Central memory CD8-positive, alpha-beta T cell (primary cell): ENCODE measurements around the gene MACROD2.

Experiments
- ATAC-seq: fragments of 150-1000 bp; cut with Tn5 transposase; replicated peaks from 2 replicates; pipeline ENCODE4 v1.10.0; 2022; ENCODE audit warnings: mild to moderate bottlenecking, moderate FRiP score, moderate number of reproducible peaks; ENCODE audit not compliant: poor library complexity, severe bottlenecking; ENCODE audit errors: extremely low read depth
- DNase-seq, 2 donors: peaks; one replicate each; pipeline ENCODE4 v3.0.0; 2021; ENCODE audit warnings: low spot score in 2 of 2
- H3K27ac Mint-ChIP-seq: one replicate; pipeline ENCODE4 v1.8.0; 2022; ENCODE audit warnings: low read depth, mild to moderate bottlenecking, moderate library complexity, mixed read lengths
- H3K27me3 Mint-ChIP-seq: one replicate; pipeline ENCODE4 v1.8.0; 2022; ENCODE audit warnings: mixed read lengths
- H3K36me3 Mint-ChIP-seq: one replicate; pipeline ENCODE4 v1.8.0; 2022; ENCODE audit warnings: mild to moderate bottlenecking, moderate library complexity, mixed read lengths; ENCODE audit not compliant: insufficient read depth
- H3K4me1 Mint-ChIP-seq: one replicate; pipeline ENCODE4 v1.8.0; 2022; ENCODE audit warnings: mixed read lengths
- H3K4me3 Mint-ChIP-seq: one replicate; pipeline ENCODE4 v1.8.0; 2022; ENCODE audit warnings: mild to moderate bottlenecking, moderate library complexity, mixed read lengths
- H3K9me3 Mint-ChIP-seq: one replicate; pipeline ENCODE4 v1.8.0; 2022; ENCODE audit warnings: mixed read lengths

The MACROD2 gene

DNA sequence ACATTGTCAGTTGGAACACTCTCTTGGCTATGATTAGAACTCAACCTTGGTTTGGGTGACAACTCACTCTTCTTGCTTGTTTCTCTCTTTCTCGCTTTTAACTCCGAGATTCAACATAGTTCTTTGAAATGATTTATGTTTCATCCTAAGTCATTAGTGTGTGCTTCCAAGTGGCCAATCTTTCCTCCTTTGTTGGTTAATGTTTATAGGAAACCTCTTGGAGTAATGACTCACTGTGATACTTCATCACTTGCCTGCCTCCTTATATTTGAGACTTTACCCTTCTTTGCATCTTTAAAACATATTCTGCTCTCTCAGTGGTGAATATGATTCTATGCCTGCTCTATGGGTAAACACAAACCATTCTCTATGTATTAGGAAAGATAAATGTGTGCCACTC, 621.8 kb downstream of the MACROD2 start:
- no peak for ATAC-seq
- DNase-seq: no peak
- Mint-ChIP-seq H3K4me3 (no peak overlapping the region), H3K36me3 (no peaks in the 10 kb centered on the region), H3K9me3 (peaks cover 32% of the 10 kb centered on the region), H3K4me1 (no peaks in the 10 kb centered on the region), H3K27ac (no peak overlapping the region), H3K27me3 (no peaks in the 10 kb centered on the region)

DNA sequence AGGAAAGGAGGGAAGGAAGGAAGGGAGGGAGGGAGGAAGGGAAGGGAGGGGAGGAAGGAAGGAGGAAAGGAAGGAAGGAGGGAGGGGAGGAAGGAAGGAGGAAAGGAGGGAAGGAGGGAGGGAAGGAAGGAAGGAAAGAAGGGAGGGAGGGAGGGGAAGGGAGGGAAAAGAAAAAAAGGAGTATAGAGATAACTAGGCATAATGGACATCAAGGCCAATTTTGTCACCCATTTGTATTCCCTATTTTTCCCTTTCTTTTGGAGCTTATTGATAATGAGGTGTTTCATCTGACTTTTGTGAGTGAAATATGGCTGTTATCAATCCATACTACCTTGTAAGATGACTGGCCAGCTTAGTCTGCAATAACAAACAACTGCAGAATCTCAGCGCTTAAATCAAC, 624.1 kb downstream of the MACROD2 start:
- Mint-ChIP-seq H3K27ac (no peak overlapping the region), H3K27me3 (no peaks in the 10 kb centered on the region), H3K9me3 (peaks cover 32% of the 10 kb centered on the region), H3K36me3 (no peaks in the 10 kb centered on the region), H3K4me1 (no peaks in the 10 kb centered on the region), H3K4me3 (no peak overlapping the region)
- DNase-seq (no peak), ATAC-seq (no peak)

DNA sequence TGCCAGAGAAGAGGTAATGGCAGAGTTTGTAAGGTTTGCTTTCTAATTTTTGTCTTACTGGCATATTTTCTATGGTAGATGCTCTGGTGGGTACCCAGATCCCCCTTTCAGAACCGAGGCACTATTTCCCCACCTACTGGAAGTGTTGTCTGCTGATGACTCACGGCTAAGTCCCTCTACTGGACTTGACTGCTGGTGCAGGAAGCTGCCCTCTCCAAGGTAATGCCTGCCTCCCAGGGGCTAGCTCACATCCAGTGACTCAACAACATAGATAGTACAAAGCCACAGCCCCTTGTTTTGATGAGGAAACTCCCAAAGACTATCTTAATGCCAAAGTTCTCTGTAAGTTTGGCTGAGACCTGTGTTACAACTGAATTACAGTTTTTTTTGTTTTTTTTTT, 627.5 kb downstream of the MACROD2 start:
- Mint-ChIP-seq H3K4me1 (no peaks in the 10 kb centered on the region), H3K4me3 (no peak overlapping the region), H3K27me3 (no peaks in the 10 kb centered on the region), H3K36me3 (no peaks in the 10 kb centered on the region), H3K9me3 (peaks cover 22% of the 10 kb centered on the region), H3K27ac (no peak overlapping the region)
- DNase-seq (no peak), ATAC-seq (no peak)

DNA sequence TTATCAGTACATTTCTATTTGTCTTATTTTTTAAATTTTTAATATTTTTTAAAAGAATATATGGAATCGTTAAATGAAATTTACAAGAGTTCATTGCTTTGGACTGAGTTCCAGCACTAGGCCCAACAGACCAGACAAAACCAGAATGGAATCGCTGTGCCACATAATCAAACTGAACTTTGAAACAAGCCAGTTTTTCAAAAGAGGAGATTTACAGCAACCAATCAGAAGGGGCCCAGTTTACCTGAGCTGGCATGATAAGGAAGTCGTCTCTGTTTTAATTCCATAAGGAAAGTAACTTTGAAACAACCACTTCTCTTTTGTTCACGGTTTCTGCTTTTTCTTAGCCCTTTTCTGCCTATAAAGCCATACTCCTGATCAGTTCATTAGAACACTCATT, 635.7 kb downstream of the MACROD2 start:
- Mint-ChIP-seq H3K4me1 (no peaks in the 10 kb centered on the region), H3K27me3 (no peaks in the 10 kb centered on the region), H3K36me3 (no peaks in the 10 kb centered on the region), H3K9me3 (peaks cover 6% of the 10 kb centered on the region), H3K4me3 (no peak overlapping the region), H3K27ac (no peak overlapping the region)
- DNase-seq: no peak
- no peak for ATAC-seq

DNA sequence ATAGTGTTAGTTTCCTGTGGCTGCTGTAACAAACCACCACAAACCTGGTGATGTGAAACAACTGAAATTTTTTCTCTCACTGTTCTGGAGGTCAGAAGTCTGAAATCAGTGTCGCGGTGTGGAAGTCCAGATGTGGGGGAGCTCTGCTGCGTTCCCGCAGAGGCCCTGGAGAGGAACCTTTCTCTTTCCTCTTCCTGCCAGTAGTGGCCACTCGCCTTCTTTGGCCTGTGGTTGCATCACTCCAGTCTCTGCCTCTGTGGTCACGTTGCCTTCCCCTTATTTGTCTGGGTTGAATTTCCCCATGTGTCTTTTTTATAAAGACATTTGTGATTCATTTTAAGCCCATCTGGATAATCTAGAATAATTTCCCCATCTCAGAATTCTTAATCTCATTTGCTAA, 637.6 kb downstream of the MACROD2 start:
- H3K36me3 Mint-ChIP-seq: no peaks in the 10 kb centered on the region
- H3K27ac Mint-ChIP-seq: no peak overlapping the region
- ATAC-seq (no peak), DNase-seq (no peak)
- no peaks in the 10 kb centered on the region for H3K4me1 Mint-ChIP-seq
- no peak overlapping the region for H3K4me3 Mint-ChIP-seq
- peaks cover 11% of the 10 kb centered on the region for H3K9me3 Mint-ChIP-seq
- no peaks in the 10 kb centered on the region for H3K27me3 Mint-ChIP-seq

DNA sequence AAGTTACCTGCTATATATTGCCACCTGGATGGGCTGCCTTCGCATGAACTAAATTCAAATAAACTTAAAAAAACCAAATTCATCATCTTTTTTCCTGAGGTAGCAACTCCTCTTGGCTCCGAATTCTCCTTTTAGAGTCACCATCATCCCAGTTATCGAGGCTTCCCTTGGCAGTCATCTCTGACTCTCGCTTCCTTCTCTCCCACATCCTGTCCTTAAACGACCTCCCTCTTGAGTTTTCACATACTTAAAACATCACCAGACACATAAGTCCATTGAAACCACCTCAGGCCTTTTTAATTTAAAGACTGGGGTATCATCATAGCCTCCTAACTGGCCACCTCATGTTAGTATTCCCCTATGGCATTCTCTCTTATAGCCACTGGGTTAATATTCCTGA, 638.2 kb downstream of the MACROD2 start:
- H3K4me3 Mint-ChIP-seq: no peak overlapping the region
- DNase-seq: no peak
- ATAC-seq: no peak
- no peak overlapping the region for H3K27ac Mint-ChIP-seq
- no peaks in the 10 kb centered on the region for H3K36me3 Mint-ChIP-seq
- no peaks in the 10 kb centered on the region for H3K27me3 Mint-ChIP-seq
- H3K9me3 Mint-ChIP-seq: peaks cover 11% of the 10 kb centered on the region
- H3K4me1 Mint-ChIP-seq: no peaks in the 10 kb centered on the region

DNA sequence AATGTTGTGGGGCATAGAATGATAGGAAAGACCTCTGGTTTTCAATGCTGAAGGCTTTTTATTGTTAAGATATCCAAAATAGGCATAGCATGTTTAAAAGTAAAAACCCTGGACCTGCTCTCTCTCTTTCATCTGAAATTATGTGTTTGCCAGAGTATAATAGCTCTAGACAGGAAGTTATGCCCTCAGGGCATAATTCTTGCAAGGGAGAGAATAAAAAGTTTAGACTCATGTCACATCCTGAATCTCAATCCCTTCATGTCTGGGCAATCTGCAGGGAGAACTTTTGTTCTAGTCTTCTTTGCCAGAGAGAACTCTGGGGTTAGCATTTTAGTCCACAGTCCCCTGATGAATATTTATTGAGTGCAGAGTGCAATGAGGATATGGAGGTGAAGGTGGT, 639.3 kb downstream of the MACROD2 start:
- H3K36me3 Mint-ChIP-seq: no peaks in the 10 kb centered on the region
- H3K9me3 Mint-ChIP-seq: peaks cover 15% of the 10 kb centered on the region
- no peak overlapping the region for H3K27ac Mint-ChIP-seq
- no peak for DNase-seq
- ATAC-seq: no peak
- no peaks in the 10 kb centered on the region for H3K27me3 Mint-ChIP-seq
- no peak overlapping the region for H3K4me3 Mint-ChIP-seq
- H3K4me1 Mint-ChIP-seq: no peaks in the 10 kb centered on the region

DNA sequence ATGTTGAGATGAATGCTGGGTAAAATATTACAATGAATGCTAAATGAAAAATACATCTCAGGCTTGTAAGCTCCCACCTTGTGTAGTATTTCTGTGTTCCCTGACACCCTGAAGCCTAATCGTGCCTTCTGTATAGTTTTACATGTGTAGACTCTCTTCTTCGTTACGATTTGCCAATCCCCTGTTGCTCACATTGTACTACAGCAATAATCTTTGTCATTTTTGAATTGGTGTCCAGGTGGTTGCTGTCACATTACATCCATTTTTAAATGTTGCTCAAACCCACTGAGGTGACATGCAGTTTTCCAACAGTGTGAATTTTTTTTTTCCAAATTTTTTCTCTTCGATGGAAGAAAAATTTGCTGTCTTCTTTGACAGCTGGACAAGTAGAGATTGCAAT, 642.1 kb downstream of the MACROD2 start:
- Mint-ChIP-seq H3K27me3 (no peaks in the 10 kb centered on the region), H3K36me3 (no peaks in the 10 kb centered on the region), H3K9me3 (peaks cover 24% of the 10 kb centered on the region), H3K4me3 (no peak overlapping the region), H3K27ac (no peak overlapping the region), H3K4me1 (no peaks in the 10 kb centered on the region)
- DNase-seq: no peak
- ATAC-seq: no peak

DNA sequence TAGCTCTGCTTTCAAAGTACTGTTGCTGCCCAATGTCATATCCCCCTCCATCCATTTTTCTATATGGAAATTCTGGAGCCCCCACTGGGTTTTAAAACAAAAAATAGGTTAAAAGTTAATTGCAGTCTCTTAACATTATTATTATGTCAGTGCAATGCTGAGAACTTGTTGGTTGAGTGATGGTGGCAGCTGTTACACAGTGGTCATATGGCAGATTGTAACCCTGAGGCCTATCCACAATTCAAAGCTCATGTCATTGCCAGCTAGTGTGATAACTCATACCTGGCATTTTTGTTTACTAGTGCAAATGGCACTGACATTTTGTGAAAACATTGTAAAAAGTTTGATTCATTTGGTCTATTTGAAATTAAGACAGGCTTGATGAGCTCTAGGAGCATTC, 647.8 kb downstream of the MACROD2 start:
- no peak overlapping the region for H3K27ac Mint-ChIP-seq
- no peaks in the 10 kb centered on the region for H3K4me1 Mint-ChIP-seq
- H3K36me3 Mint-ChIP-seq: no peaks in the 10 kb centered on the region
- no peaks in the 10 kb centered on the region for H3K27me3 Mint-ChIP-seq
- H3K4me3 Mint-ChIP-seq: no peak overlapping the region
- H3K9me3 Mint-ChIP-seq: peaks cover 18% of the 10 kb centered on the region
- ATAC-seq (no peak), DNase-seq (no peak)

DNA sequence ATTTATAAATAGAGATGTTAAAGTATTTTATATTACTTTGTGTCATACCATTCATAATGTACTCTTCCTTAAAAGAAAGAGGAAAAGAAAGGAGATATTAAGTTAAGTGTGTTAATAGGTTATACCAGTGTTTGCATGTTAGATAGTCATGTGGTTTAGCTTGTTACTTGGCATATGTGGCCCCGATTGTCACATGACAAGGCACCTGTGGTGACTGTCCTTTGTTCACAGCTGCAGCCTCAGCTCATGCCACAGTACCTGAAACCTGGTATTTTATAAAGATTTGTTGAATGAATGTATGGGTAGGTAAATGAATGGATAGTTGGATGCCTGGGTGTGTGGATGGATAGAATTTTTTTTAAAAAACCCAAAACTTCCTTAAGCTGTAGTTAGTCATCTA, 648.2 kb downstream of the MACROD2 start:
- Mint-ChIP-seq H3K4me3 (no peak overlapping the region), H3K9me3 (peaks cover 19% of the 10 kb centered on the region), H3K36me3 (no peaks in the 10 kb centered on the region), H3K27ac (no peak overlapping the region), H3K27me3 (no peaks in the 10 kb centered on the region), H3K4me1 (no peaks in the 10 kb centered on the region)
- ATAC-seq (no peak), DNase-seq (no peak)

DNA sequence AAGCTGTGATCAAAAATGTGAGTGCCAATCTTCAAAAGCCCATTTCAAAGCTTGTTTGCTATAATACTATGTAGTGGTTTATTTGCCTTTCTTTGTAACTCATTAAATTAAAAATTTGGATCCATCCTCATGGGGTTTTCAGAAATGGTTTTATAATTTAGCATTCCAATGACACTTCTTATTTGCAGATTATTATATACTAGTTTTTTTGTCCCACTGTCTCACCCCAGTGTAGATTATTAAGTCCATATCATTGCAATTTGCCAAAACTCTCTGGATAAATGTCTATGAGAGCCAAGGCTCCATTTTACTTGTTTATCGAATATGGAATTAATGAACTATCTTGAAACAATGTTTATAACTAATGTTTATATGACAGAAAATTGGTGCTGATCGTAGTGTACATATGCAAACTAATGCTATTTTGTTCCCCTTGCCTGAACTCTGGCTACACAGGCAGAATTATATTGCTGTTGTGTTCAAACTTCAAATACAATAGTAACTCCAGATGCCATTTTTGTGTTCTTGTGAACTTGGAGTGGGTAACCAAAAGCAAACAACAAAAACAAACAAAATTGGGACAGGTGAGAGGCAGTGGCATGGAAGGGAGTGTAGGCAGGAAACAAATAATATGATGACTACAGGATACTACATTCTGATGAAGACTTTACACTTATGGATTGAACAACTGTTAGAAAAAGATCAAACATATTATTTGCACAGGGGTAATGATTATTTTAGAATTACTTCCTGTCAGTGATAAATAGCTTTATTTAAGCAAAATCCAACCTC, 649.2 kb downstream of the MACROD2 start:
- ATAC-seq: no peak
- Mint-ChIP-seq H3K9me3 (peaks cover 23% of the 10 kb centered on the region), H3K36me3 (no peaks in the 10 kb centered on the region), H3K4me3 (no peak overlapping the region), H3K27me3 (no peaks in the 10 kb centered on the region), H3K4me1 (no peaks in the 10 kb centered on the region), H3K27ac (no peak overlapping the region)
- DNase-seq: no peak

DNA sequence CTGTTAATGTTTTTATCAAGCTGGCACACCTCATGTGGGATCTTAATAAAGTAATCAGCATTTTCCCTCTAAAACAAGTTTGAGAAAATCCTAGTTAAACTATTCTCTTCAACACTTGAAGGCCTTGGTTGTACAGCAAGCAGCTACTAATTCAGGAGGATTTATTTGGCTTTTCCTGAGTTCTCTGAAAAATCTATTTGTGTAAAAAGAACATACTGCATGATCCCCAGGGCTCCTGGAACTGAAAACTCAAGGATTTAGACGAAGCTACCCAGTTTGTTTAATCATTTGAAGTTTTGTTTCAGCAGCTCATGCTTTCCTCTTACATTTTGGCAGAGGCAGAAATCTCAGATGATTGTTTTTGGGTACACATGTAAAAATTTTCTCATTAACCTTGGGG, 651.7 kb downstream of the MACROD2 start:
- DNase-seq (no peak), ATAC-seq (no peak)
- no peaks in the 10 kb centered on the region for H3K36me3 Mint-ChIP-seq
- no peak overlapping the region for H3K4me3 Mint-ChIP-seq
- peaks cover 17% of the 10 kb centered on the region for H3K9me3 Mint-ChIP-seq
- H3K4me1 Mint-ChIP-seq: no peaks in the 10 kb centered on the region
- no peaks in the 10 kb centered on the region for H3K27me3 Mint-ChIP-seq
- H3K27ac Mint-ChIP-seq: no peak overlapping the region

DNA sequence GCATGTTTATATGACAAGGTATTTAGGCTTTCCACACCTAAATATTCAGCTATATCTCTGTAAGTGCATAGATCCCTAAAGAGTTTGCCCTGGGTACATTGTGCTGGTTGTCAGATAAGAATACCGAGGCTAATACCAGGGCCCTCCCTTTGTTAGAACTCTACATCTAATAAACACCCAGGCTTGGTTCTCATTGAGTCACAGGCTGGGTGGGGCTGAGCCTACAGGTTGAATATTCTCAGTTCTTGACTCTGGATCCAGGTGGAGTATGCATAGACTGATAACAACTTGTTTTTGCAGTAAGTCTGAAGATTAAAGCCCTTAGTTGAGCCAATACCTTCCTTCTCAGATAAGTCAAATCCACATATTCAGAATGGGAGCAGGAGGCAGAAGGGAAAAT, 654.3 kb downstream of the MACROD2 start:
- Mint-ChIP-seq H3K9me3 (peaks cover 19% of the 10 kb centered on the region), H3K4me3 (no peak overlapping the region), H3K4me1 (no peaks in the 10 kb centered on the region), H3K27ac (no peak overlapping the region), H3K36me3 (no peaks in the 10 kb centered on the region), H3K27me3 (no peaks in the 10 kb centered on the region)
- no peak for ATAC-seq
- DNase-seq: no peak
